OCI-LY7 (cell line): Measurements from ENCODE around the gene OR2A14.

ENCODE experiments used
- CTCF ChIP-seq: fragments of 200-600 bp; sonication (generic); conservative IDR thresholded peaks from 2 replicates; pipeline ENCODE4 v1.5.1; 2014; ENCODE audit warnings: mild to moderate bottlenecking, antibody characterized with exemption, low read length, moderate library complexity, mixed read lengths
- EZH2phosphoT487 ChIP-seq: fragments of 200-600 bp; sonication (generic); IDR thresholded peaks from 2 replicates; pipeline ENCODE4 v1.6.1; 2018; ENCODE audit warnings: low read depth, borderline replicate concordance, mild to moderate bottlenecking, mixed run types, antibody characterized with exemption, low read length, moderate library complexity, mixed read lengths

- TF ChIP-seq CTCF: no peak
- no peak for TF ChIP-seq EZH2phosphoT487
These were observed 48.6 kb upstream of the OR2A14 start for GRCh38 chr7:144074374-144074773.
